Natural killer cell treated with Interleukin-12 subunit alpha and Interleukin-12 subunit beta and Interleukin-15 and Interleukin-18, amount 100 ng/mL, for 72 hours (primary cell): ENCODE measurements around the gene ZDHHC24. TPM values are rescaled to one million over a fixed set of nuclear protein-coding genes. Genes with fewer than 3 reads are reported as not detected.
"Not testable (repeated sequence)": the region's sequence is repeated elsewhere in the genome, so short reads cannot be mapped to it uniquely, and the experiment has no call there.

ENCODE experiments used
- ATAC-seq, 2 donors: fragments of 150-1000 bp; cut with Tn5 transposase in 1 of 2; sonication (Bioruptor Pico), chemical (Tn5 transposase) in 1 of 2; 2 replicates each; pipeline ENCODE4 v1.10.0; 2021
- DNase-seq: peaks from one replicate; pipeline ENCODE4 v3.0.0; 2022; ENCODE audit warnings: low spot score
- H3K27ac Mint-ChIP-seq, 2 donors: 1 replicate in 1 of 2; 2 replicates in 1 of 2; pipeline ENCODE4 v1.8.0; 2022; ENCODE audit warnings: mixed read lengths in 2 of 2, mild to moderate bottlenecking in 1 of 2, moderate library complexity in 1 of 2
- H3K27me3 Mint-ChIP-seq, 2 donors: 1 replicate in 1 of 2; 2 replicates in 1 of 2; pipeline ENCODE4 v1.8.0; 2022; ENCODE audit warnings: mixed read lengths in 2 of 2
- H3K36me3 Mint-ChIP-seq: one replicate; pipeline ENCODE4 v1.8.0; 2022; ENCODE audit warnings: mixed read lengths
- H3K4me1 Mint-ChIP-seq, 2 donors: 1 replicate in 1 of 2; 2 replicates in 1 of 2; pipeline ENCODE4 v1.8.0; 2022; ENCODE audit warnings: low read depth in 2 of 2, mixed read lengths in 2 of 2, mild to moderate bottlenecking in 1 of 2
- H3K4me3 Mint-ChIP-seq: one replicate; pipeline ENCODE4 v1.8.0; 2022; ENCODE audit warnings: mixed read lengths
- H3K9me3 Mint-ChIP-seq: 2 replicates; pipeline ENCODE4 v1.8.0; 2022; ENCODE audit warnings: mixed read lengths
- total RNA-seq, 2 donors: library from RNA; stranded (reverse); gene quantifications; one replicate each; pipeline ENCODE4 v1.2.3, GENCODE V29; 2022

The ZDHHC24 gene
- total RNA-seq, result 10 to 100 TPM; 15.9 to 19.5 TPM

DNA sequence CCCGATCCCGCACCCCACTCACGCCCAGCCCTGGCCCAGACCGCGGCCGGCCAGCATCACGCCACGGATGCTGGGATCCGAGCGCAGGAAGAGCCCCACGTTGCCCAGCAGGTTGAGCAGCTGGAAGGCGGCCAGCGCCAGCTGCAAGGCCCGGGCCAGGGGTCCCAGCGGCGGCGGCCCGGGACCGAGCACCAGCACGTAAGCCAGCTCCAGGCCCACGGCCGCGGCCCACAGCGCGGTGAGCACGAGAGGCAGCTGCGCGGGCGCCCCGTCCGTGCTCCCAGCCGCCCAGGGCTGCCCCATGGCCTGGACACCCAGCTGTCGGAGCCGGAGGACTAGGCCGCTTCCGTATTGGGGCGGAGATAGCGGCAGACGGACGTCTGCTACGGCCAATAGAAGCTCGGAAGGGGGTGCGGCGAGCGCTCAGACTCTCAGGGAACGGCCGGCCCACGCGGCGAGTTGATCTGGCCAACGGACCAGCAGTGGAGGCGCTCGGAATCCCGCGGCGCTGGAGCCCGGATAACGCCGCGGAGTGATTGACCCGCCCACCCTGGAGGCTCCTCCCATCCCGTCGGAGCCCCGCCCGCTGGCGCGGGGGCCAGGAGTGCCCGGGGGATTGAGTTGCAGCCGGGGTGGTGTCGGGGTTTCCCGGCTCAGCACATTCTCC is at the start of gene ZDHHC24:
Gene ZDHHC24 (minus strand): TSS at position 348 of the 667 bp plus-strand sequence. CDS start 45 bp downstream, at position 303.
- DNase-seq (peak; percentile 97), ATAC-seq (peak; percentile 94 to 96)
- peaks cover 0 to 3% of the 10 kb centered on the region in 2 donors for H3K27me3 Mint-ChIP-seq
- peak within 1 kb of the TSS; percentile 74 to 89 for H3K27ac Mint-ChIP-seq
- H3K4me3 Mint-ChIP-seq, result peak within 1 kb of the TSS; percentile 96
- H3K36me3 Mint-ChIP-seq, result peaks cover 14% of the 10 kb centered on the region
- H3K9me3 Mint-ChIP-seq, result no peaks in the 10 kb centered on the region
- peaks cover 35 to 37% of the 10 kb centered on the region in 2 donors for H3K4me1 Mint-ChIP-seq

GRCh38 chr11:66595245-66595904 is 49.5 kb upstream of the ZDHHC24 start:
- Mint-ChIP-seq H3K9me3 (no peaks in the 10 kb centered on the region), H3K27ac (peak overlapping the region in 1 of 2 donors; percentile 34), H3K36me3 (no peaks in the 10 kb centered on the region), H3K4me1 (peaks cover 10 to 29% of the 10 kb centered on the region in 2 donors), H3K4me3 (no peak overlapping the region), H3K27me3 (no peaks in the 10 kb centered on the region)
- no peak for DNase-seq
- no peak for ATAC-seq

- peak overlapping the region; percentile 100 for H3K4me3 Mint-ChIP-seq
- H3K9me3 Mint-ChIP-seq, result no peaks in the 10 kb centered on the region
- H3K27me3 Mint-ChIP-seq, result no peaks in the 10 kb centered on the region
- peak overlapping the region; percentile 91 to 99 for H3K27ac Mint-ChIP-seq
- ATAC-seq, result no peak
- no peaks in the 10 kb centered on the region for H3K36me3 Mint-ChIP-seq
- DNase-seq, result no peak
- peaks cover 10 to 29% of the 10 kb centered on the region in 2 donors for H3K4me1 Mint-ChIP-seq
Measured at GRCh38 chr11:66593650-66594049, 47.8 kb upstream of the ZDHHC24 start.

- H3K4me3 Mint-ChIP-seq, result peak overlapping the region; percentile 100
- H3K4me1 Mint-ChIP-seq, result peaks cover 10 to 29% of the 10 kb centered on the region in 2 donors
- no peak for ATAC-seq
- no peaks in the 10 kb centered on the region for H3K27me3 Mint-ChIP-seq
- H3K36me3 Mint-ChIP-seq, result no peaks in the 10 kb centered on the region
- no peaks in the 10 kb centered on the region for H3K9me3 Mint-ChIP-seq
- H3K27ac Mint-ChIP-seq, result peak overlapping the region; percentile 91 to 99
- no peak for DNase-seq
Measured at GRCh38 chr11:66593303-66593635, 47.4 kb upstream of the ZDHHC24 start.

GRCh38 chr11:66592457-66593302 is 46.8 kb upstream of the ZDHHC24 start, which contains the start of the genes CCDC87 and CCS:
Gene CCDC87, minus strand, starts transcription at chr11:66593063. Its CDS starts 48 bp downstream, at chr11:66593015.
Gene CCS, plus strand, starts transcription at chr11:66593185. Its CDS starts 77 bp downstream, at chr11:66593262.
- Mint-ChIP-seq H3K4me3 (peak within 1 kb of the TSS; percentile 100), H3K27me3 (no peaks in the 10 kb centered on the region), H3K4me1 (peaks cover 10 to 29% of the 10 kb centered on the region in 2 donors), H3K27ac (peak within 1 kb of the TSS; percentile 91 to 99), H3K36me3 (no peaks in the 10 kb centered on the region), H3K9me3 (no peaks in the 10 kb centered on the region)
- peak; percentile 98 for DNase-seq
- peak; percentile 97 to 98 for ATAC-seq

DNA sequence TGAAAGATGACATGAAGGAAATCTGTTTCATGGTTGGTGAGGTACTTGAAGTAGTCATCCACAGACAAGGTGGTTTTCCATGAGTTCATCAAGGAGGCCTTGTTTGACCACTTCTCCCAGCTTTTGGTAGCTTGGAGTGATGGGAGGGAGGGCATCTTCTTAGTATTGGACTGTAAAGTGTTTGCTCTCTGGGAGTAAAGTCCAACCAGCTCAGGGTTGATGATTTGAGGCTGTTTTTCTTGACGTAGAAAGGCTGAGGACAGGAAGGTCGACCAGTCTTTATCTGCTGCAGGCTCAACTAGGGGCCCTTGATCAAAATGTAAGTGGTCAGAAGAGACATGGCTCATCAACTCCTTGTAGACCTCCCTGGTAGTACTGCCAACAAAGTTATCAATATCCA is 45.3 kb upstream of the ZDHHC24 start:
- no peaks in the 10 kb centered on the region for H3K36me3 Mint-ChIP-seq
- H3K27ac Mint-ChIP-seq, result no peak overlapping the region
- H3K4me1 Mint-ChIP-seq, result peaks cover 10 to 29% of the 10 kb centered on the region in 2 donors
- H3K4me3 Mint-ChIP-seq, result no peak overlapping the region
- no peaks in the 10 kb centered on the region for H3K9me3 Mint-ChIP-seq
- DNase-seq, result no peak
- no peaks in the 10 kb centered on the region for H3K27me3 Mint-ChIP-seq
- ATAC-seq, result no peak

GRCh38 chr11:66589996-66590675 is 44.3 kb upstream of the ZDHHC24 start:
- ATAC-seq (no peak), DNase-seq (no peak)
- H3K27ac Mint-ChIP-seq, result no peak overlapping the region
- peaks cover 10 to 20% of the 10 kb centered on the region in 2 donors for H3K4me1 Mint-ChIP-seq
- H3K36me3 Mint-ChIP-seq, result no peaks in the 10 kb centered on the region
- no peak overlapping the region for H3K4me3 Mint-ChIP-seq
- H3K27me3 Mint-ChIP-seq, result no peaks in the 10 kb centered on the region
- H3K9me3 Mint-ChIP-seq, result no peaks in the 10 kb centered on the region

DNA sequence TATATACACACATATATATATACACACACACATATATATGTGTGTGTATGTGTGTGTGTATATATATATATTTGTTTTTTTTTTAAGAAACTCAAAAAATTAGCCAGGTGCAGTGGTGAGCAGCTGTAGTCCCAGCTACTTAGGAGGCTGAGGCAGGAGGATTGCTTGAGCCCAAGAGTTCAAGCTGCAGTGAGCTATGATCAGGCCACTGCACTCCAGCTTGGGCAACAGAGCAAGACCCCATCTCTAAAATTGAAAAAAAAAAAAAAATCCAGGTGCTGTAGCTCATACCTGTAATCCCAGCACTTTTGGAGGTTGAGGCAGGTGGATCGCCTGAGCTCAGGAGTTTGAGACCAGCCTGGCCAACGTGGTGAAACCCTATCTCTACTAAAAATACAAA is 43.5 kb upstream of the ZDHHC24 start:
- not testable (repeated sequence) for DNase-seq, H3K27me3 Mint-ChIP-seq
- peaks cover 10 to 14% of the 10 kb centered on the region in 2 donors for H3K4me1 Mint-ChIP-seq

GRCh38 chr11:66586136-66586535 is 40.3 kb upstream of the ZDHHC24 start:
- Mint-ChIP-seq H3K27ac (no peak overlapping the region), H3K9me3 (peaks cover 7% of the 10 kb centered on the region), H3K27me3 (no peaks in the 10 kb centered on the region)

More for the DNA sequence above, 43.5 kb upstream of the ZDHHC24 start:
- not testable (repeated sequence) for H3K27ac Mint-ChIP-seq, H3K9me3 Mint-ChIP-seq, ATAC-seq, H3K36me3 Mint-ChIP-seq, H3K4me3 Mint-ChIP-seq

DNA sequence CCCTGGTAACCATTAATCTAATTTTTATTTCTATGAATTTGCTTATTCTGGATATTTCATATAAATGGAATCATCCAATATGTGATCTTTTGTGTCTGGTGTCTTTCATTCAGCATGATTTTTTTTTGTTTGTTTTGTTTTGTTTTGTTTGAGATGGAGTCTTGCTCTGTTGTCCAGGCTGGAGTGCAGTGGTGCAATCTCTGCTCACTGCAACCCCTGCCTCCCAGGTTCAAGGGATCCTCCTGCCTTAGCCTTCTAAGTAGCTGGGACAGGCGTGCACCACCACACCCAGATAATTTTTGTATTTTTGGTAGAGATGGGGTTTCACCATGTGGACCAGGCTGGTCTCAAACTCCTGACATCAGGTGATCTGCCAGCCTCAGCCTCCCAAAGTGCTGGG is 39.6 kb upstream of the ZDHHC24 start:
- not testable (repeated sequence) for H3K27ac Mint-ChIP-seq, H3K36me3 Mint-ChIP-seq, H3K9me3 Mint-ChIP-seq, H3K27me3 Mint-ChIP-seq, H3K4me3 Mint-ChIP-seq, H3K4me1 Mint-ChIP-seq, DNase-seq, ATAC-seq

More at GRCh38 chr11:66586136-66586535, 40.3 kb upstream of the ZDHHC24 start:
- H3K4me3 Mint-ChIP-seq, result no peak overlapping the region
- no peaks in the 10 kb centered on the region for H3K4me1 Mint-ChIP-seq
- H3K36me3 Mint-ChIP-seq, result no peaks in the 10 kb centered on the region
- no peak for DNase-seq
- ATAC-seq, result no peak

- H3K27me3 Mint-ChIP-seq, H3K36me3 Mint-ChIP-seq, H3K27ac Mint-ChIP-seq, H3K4me3 Mint-ChIP-seq, H3K9me3 Mint-ChIP-seq, ATAC-seq, DNase-seq: not testable (repeated sequence)
- H3K4me1 Mint-ChIP-seq, result peaks cover 8 to 10% of the 10 kb centered on the region in 2 donors
Measured at GRCh38 chr11:66582565-66583147, 36.8 kb upstream of the ZDHHC24 start.

- H3K9me3 Mint-ChIP-seq, result peaks cover 7% of the 10 kb centered on the region
Measured at GRCh38 chr11:66581261-66581660, 35.4 kb upstream of the ZDHHC24 start.

GRCh38 chr11:66580803-66581202 is 35.0 kb upstream of the ZDHHC24 start:
- ATAC-seq (no peak), DNase-seq (no peak)
- no peaks in the 10 kb centered on the region for H3K36me3 Mint-ChIP-seq
- H3K4me3 Mint-ChIP-seq, result no peak overlapping the region
- peaks cover 5 to 17% of the 10 kb centered on the region in 2 donors for H3K27me3 Mint-ChIP-seq
- peaks cover 8 to 10% of the 10 kb centered on the region in 2 donors for H3K4me1 Mint-ChIP-seq
- H3K27ac Mint-ChIP-seq, result no peak overlapping the region
- peaks cover 7% of the 10 kb centered on the region for H3K9me3 Mint-ChIP-seq

More at GRCh38 chr11:66581261-66581660, 35.4 kb upstream of the ZDHHC24 start:
- peaks cover 2 to 12% of the 10 kb centered on the region in 2 donors for H3K27me3 Mint-ChIP-seq
- H3K4me3 Mint-ChIP-seq, result no peak overlapping the region
- ATAC-seq, result no peak
- peaks cover 8 to 10% of the 10 kb centered on the region in 2 donors for H3K4me1 Mint-ChIP-seq
- DNase-seq, result no peak
- no peaks in the 10 kb centered on the region for H3K36me3 Mint-ChIP-seq
- no peak overlapping the region for H3K27ac Mint-ChIP-seq
